Neural cell (in vitro differentiated cells): Measurements from ENCODE around the gene PHF21A. TPM values are rescaled to one million over a fixed set of nuclear protein-coding genes. Genes with fewer than 3 reads are reported as not detected.

ENCODE experiments used
- H2AFZ ChIP-seq: fragments of 200-600, 300-800 bp; sonication (generic), shearing (Covaris generic); 2 replicates; pipeline ENCODE4 v1.6.0; 2014; ENCODE audit warnings: low read depth, mild to moderate bottlenecking, antibody characterized with exemption, low read length, moderate library complexity
- H3F3A ChIP-seq: fragments of 200-600 bp; shearing (Covaris generic); 2 replicates; pipeline ENCODE4 v1.6.1; 2016; ENCODE audit warnings: mild to moderate bottlenecking, moderate library complexity, mixed read lengths, antibody characterized with exemption, low read length; ENCODE audit not compliant: insufficient read depth, poor library complexity, severe bottlenecking
- H3K27ac ChIP-seq: fragments of 200-600, 300-800 bp; sonication (generic), shearing (Covaris generic); 2 replicates; pipeline ENCODE4 v1.5.1; 2014; ENCODE audit warnings: mild to moderate bottlenecking, low read length, moderate library complexity
- H3K27me3 ChIP-seq: fragments of 300-800, 200-600 bp; sonication (generic), shearing (Covaris generic); 2 replicates; pipeline ENCODE4 v1.6.0; 2014; ENCODE audit warnings: mild to moderate bottlenecking, low read depth, low read length, moderate library complexity; ENCODE audit not compliant: insufficient read depth
- H3K36me3 ChIP-seq: fragments of 300-800, 200-600 bp; sonication (generic), shearing (Covaris generic); 2 replicates; pipeline ENCODE4 v1.5.1; 2014; ENCODE audit warnings: mild to moderate bottlenecking, antibody characterized with exemption, low read length, moderate library complexity; ENCODE audit not compliant: insufficient read depth
- H3K4me2 ChIP-seq: fragments of 300-800, 200-600 bp; sonication (generic), shearing (Covaris generic); 2 replicates; pipeline ENCODE4 v1.6.0; 2014; ENCODE audit warnings: mild to moderate bottlenecking, low read length
- H3K4me3 ChIP-seq: fragments of 300-800, 200-600 bp; sonication (generic), shearing (Covaris generic); 2 replicates; pipeline ENCODE4 v1.5.1; 2014; ENCODE audit warnings: mild to moderate bottlenecking, low read length, moderate library complexity
- H3K79me2 ChIP-seq: fragments of 200-600 bp; shearing (Covaris generic); replicated peaks from 2 replicates; pipeline ENCODE4 v1.6.0; 2014; ENCODE audit warnings: mild to moderate bottlenecking, low read length, moderate library complexity; ENCODE audit not compliant: insufficient read depth
- H3K9ac ChIP-seq: fragments of 300-800, 200-600 bp; sonication (generic), shearing (Covaris generic); 2 replicates; pipeline ENCODE4 v1.6.1; 2016; ENCODE audit warnings: mild to moderate bottlenecking, low read length, mixed read lengths
- H3K9me2 ChIP-seq: fragments of 200-600 bp; shearing (Covaris generic); 2 replicates; pipeline ENCODE4 v1.6.1; 2016; ENCODE audit warnings: mild to moderate bottlenecking, low read length, mixed read lengths; ENCODE audit not compliant: insufficient read depth
- H3K9me3 ChIP-seq: fragments of 200-600, 300-800 bp; sonication (generic), shearing (Covaris generic); 2 replicates; pipeline ENCODE4 v1.6.1; 2016; ENCODE audit warnings: mild to moderate bottlenecking, mixed run types, low read length, moderate library complexity, mixed read lengths
- H4K20me1 ChIP-seq: fragments of 200-600 bp; shearing (Covaris generic); 2 replicates; pipeline ENCODE4 v1.6.1; 2016; ENCODE audit warnings: mild to moderate bottlenecking, mixed run types; ENCODE audit not compliant: insufficient read depth
- EP300 ChIP-seq: fragments of 450-650 bp; conservative IDR thresholded peaks from 2 replicates; pipeline ENCODE4 v1.6.1; 2014; ENCODE audit warnings: antibody characterized with exemption, mild to moderate bottlenecking, moderate library complexity; ENCODE audit not compliant: poor library complexity, severe bottlenecking
- EZH2 ChIP-seq: fragments of 200-600, 300-800 bp; shearing (Covaris generic), sonication (generic); IDR thresholded peaks from 2 replicates; pipeline ENCODE4 v1.6.1; 2014; ENCODE audit warnings: antibody characterized with exemption, low read length, borderline replicate concordance, mild to moderate bottlenecking; ENCODE audit not compliant: insufficient read depth, poor library complexity, severe bottlenecking
- MXI1 ChIP-seq: fragments of 450-650 bp; conservative IDR thresholded peaks from 2 replicates; pipeline ENCODE4 v1.6.1; 2014; ENCODE audit warnings: antibody characterized with exemption, mild to moderate bottlenecking; ENCODE audit not compliant: poor library complexity, severe bottlenecking
- POLR2AphosphoS5 ChIP-seq: IDR thresholded peaks from 2 replicates; pipeline ENCODE4 v1.6.1; 2012
- RAD21 ChIP-seq: fragments of 450-650 bp; conservative IDR thresholded peaks from 2 replicates; pipeline ENCODE4 v1.6.1; 2014; ENCODE audit warnings: antibody characterized with exemption, mild to moderate bottlenecking, moderate library complexity
- SMC3 ChIP-seq: fragments of 450-650 bp; conservative IDR thresholded peaks from 2 replicates; pipeline ENCODE4 v1.6.1; 2014; ENCODE audit warnings: antibody characterized with exemption, mild to moderate bottlenecking, moderate library complexity; ENCODE audit not compliant: poor library complexity
- TAF1 ChIP-seq: IDR thresholded peaks from 2 replicates; pipeline ENCODE4 v1.6.1; 2012; ENCODE audit warnings: low read depth
- polyA plus RNA-seq: library from polyadenylated mRNA; depleted of rRNA; stranded (reverse); fragments of >200 nt; gene quantifications from 2 replicates; pipeline ENCODE4 v1.2.3, GENCODE V29; 2014
- TF ChIP-seq, protein P1 (sequence below): IDR thresholded peaks from 2 replicates; pipeline ENCODE4 v1.6.1; 2012; ENCODE audit warnings: borderline replicate concordance
- TF ChIP-seq, protein P2 (sequence below): fragments of 450-650 bp; IDR thresholded peaks from 2 replicates; pipeline ENCODE4 v1.5.1; 2014; ENCODE audit warnings: antibody characterized with exemption, mild to moderate bottlenecking, moderate library complexity; ENCODE audit not compliant: poor library complexity, severe bottlenecking

The PHF21A gene
- polyA plus RNA-seq, 1 donor from 2014 or later, result 31.7 TPM

DNA sequence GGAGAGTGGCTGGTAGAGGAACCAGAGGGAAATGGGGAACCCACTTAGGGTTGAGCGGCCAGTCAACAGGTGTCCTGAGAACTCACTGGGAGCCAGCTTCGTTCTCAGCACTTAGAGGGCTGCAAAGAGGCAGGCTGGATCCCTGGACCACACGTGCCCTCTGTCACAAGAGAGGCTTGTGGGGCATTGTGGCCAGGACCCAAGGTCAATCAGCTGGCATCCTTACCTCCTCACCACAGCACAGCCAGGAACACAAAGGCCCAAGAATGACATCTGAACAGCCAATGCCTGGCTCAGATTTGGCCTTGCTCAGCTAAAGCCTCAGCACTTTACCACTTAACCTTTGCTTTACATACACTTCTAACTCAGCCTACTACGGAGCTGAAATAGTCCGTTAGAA, 228.4 kb downstream of the PHF21A start (continued):
- no peak for TF ChIP-seq RAD21

GRCh38 chr11:45890886-45891550, 230.2 kb downstream of the PHF21A start:
- no peaks in the 10 kb centered on the region for H3K9me2 ChIP-seq
- no peak for TF ChIP-seq MXI1
- no peak for TF ChIP-seq RAD21
- TF ChIP-seq, protein P1, sequence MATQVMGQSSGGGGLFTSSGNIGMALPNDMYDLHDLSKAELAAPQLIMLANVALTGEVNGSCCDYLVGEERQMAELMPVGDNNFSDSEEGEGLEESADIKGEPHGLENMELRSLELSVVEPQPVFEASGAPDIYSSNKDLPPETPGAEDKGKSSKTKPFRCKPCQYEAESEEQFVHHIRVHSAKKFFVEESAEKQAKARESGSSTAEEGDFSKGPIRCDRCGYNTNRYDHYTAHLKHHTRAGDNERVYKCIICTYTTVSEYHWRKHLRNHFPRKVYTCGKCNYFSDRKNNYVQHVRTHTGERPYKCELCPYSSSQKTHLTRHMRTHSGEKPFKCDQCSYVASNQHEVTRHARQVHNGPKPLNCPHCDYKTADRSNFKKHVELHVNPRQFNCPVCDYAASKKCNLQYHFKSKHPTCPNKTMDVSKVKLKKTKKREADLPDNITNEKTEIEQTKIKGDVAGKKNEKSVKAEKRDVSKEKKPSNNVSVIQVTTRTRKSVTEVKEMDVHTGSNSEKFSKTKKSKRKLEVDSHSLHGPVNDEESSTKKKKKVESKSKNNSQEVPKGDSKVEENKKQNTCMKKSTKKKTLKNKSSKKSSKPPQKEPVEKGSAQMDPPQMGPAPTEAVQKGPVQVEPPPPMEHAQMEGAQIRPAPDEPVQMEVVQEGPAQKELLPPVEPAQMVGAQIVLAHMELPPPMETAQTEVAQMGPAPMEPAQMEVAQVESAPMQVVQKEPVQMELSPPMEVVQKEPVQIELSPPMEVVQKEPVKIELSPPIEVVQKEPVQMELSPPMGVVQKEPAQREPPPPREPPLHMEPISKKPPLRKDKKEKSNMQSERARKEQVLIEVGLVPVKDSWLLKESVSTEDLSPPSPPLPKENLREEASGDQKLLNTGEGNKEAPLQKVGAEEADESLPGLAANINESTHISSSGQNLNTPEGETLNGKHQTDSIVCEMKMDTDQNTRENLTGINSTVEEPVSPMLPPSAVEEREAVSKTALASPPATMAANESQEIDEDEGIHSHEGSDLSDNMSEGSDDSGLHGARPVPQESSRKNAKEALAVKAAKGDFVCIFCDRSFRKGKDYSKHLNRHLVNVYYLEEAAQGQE, result no peak
- no peak for TF ChIP-seq TAF1
- no peak for TF ChIP-seq SMC3
- TF ChIP-seq POLR2AphosphoS5, result no peak
- TF ChIP-seq, protein P2, sequence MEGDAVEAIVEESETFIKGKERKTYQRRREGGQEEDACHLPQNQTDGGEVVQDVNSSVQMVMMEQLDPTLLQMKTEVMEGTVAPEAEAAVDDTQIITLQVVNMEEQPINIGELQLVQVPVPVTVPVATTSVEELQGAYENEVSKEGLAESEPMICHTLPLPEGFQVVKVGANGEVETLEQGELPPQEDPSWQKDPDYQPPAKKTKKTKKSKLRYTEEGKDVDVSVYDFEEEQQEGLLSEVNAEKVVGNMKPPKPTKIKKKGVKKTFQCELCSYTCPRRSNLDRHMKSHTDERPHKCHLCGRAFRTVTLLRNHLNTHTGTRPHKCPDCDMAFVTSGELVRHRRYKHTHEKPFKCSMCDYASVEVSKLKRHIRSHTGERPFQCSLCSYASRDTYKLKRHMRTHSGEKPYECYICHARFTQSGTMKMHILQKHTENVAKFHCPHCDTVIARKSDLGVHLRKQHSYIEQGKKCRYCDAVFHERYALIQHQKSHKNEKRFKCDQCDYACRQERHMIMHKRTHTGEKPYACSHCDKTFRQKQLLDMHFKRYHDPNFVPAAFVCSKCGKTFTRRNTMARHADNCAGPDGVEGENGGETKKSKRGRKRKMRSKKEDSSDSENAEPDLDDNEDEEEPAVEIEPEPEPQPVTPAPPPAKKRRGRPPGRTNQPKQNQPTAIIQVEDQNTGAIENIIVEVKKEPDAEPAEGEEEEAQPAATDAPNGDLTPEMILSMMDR, result no peak
- TF ChIP-seq EZH2, result no peak
- no peak for TF ChIP-seq EP300
- no peaks in the 10 kb centered on the region for H4K20me1 ChIP-seq
- H3F3A ChIP-seq, result no peaks in the 10 kb centered on the region
- no peak overlapping the region for H2AFZ ChIP-seq
- H3K9me3 ChIP-seq, result no peaks in the 10 kb centered on the region
- no peak overlapping the region for H3K4me3 ChIP-seq
- no peaks in the 10 kb centered on the region for H3K27me3 ChIP-seq
- peaks cover 28% of the 10 kb centered on the region for H3K79me2 ChIP-seq
- H3K27ac ChIP-seq, result no peak overlapping the region
- H3K4me2 ChIP-seq, result no peak overlapping the region
- no peak overlapping the region for H3K9ac ChIP-seq
- H3K36me3 ChIP-seq, result no peaks in the 10 kb centered on the region

DNA sequence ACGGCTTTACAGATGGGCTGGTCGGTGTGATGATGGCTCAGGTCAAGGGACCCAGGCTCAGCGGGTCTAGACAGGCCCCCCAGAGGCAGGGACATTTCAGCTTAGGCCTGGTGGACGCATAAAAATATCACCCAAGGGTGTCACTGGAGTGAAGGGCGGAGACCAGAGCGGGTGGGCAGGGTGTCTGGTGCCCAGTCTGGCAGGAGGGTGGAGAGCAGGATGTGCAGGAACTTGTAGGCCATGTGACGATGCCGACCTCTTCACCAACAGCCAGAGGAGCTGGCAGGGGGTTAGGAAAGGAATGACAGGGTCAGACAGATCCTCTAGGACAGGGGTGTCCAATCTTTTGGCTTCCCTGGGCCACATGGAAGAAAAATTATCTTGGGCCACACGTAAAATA, 231.3 kb downstream of the PHF21A start:
- Histone ChIP-seq H3K4me2 (no peak overlapping the region), H2AFZ (no peak overlapping the region), H3K27ac (no peak overlapping the region), H3K79me2 (peaks cover 29% of the 10 kb centered on the region), H3F3A (no peaks in the 10 kb centered on the region), H3K27me3 (no peaks in the 10 kb centered on the region), H3K36me3 (no peaks in the 10 kb centered on the region), H3K4me3 (no peak overlapping the region), H4K20me1 (no peaks in the 10 kb centered on the region), H3K9ac (no peak overlapping the region), H3K9me3 (no peaks in the 10 kb centered on the region), H3K9me2 (no peaks in the 10 kb centered on the region)
- TF ChIP-seq, protein P1, result no peak
- TF ChIP-seq TAF1 (no peak), MXI1 (no peak), EZH2 (no peak), EP300 (no peak), POLR2AphosphoS5 (no peak), SMC3 (no peak), RAD21 (no peak)
- TF ChIP-seq, protein P2, result no peak
